CD1c-positive myeloid dendritic cell (primary cell): ENCODE measurements around the gene CTSL.
"Not testable (repeated sequence)": the region's sequence is repeated elsewhere in the genome, so short reads cannot be mapped to it uniquely, and the experiment has no call there.

Source experiments
- DNase-seq: peaks from one replicate; pipeline ENCODE4 v3.0.0-alpha.2; 2016; ENCODE audit errors: extremely low spot score

Gene CTSL

DNA sequence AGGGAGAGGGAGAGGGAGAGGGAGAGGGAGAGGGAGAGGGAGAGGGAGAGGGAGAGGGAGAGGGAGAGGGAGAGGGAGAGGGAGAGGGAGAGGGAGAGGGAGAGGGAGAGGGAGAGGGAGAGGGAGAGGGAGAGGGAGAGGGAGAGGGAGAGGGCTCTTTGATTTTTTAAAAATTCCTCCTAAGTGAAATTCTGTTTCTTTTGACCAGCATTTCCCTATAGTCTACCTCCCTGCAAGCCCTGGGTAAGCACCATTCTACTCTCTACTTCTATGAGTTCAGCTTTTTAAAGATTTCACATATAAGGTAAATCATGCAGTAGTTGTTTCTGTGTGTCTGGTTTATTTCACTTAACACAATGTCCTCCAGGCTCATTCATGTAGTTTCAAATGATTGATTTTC, 34.1 kb downstream of the CTSL start:
- not testable (repeated sequence) for DNase-seq

DNA sequence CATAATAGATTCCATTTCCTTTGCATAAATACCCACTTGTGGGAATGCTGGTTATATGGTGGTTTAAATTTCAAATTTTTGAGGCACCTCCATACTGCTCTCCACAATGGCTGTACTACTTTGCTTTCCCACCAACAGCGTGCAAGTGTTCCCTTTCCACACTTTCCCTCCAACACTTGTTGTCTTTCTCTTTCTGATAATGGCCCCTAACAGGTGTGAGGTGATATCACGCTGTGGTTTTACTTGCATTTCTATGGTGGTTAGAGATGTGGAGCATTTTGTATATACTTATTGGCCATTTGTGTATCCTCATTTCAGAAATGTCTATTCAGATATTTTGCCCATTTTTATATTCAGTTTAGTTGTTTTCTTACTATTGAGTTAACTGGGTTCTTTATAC, 34.6 kb downstream of the CTSL start:
- no peak for DNase-seq

DNA sequence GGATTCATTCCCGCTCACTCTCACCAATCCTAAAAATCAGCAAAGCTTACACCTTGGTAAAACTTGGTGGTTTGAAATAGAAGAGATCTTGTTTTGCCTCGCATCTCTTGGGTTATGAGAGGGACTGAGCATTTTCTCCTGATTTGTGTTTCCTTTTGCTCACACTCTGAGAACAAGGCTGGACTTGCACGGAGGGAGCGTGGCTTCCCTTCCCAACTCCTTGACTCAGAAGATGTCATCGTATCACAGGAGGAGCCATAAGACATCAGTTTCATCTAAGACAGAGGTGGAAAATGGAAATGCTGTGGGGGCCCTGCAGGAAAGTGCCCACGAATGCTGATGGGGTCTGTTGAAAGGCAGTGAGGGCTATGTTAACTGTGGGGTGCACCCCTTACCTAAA, 37.4 kb downstream of the CTSL start:
- DNase-seq: no peak

DNA sequence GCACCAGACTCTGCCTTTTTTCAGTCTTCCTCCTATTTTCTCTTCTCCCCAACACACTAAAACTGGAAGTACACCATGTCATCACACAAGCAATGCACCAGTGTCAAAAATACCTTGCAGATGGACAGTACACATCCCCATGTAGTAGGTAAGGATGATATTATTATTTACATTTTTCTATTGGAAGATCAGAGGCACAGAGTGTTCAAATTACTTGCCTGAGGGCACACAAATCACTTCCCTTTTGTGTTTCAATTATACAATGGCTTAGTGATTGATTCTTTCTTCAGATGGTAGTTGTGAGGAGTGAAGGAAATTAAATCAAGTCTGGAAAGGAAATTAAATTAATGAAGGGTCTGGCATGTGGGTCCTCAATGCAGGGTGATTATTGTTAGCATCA, 39.6 kb downstream of the CTSL start:
- DNase-seq: no peak

DNA sequence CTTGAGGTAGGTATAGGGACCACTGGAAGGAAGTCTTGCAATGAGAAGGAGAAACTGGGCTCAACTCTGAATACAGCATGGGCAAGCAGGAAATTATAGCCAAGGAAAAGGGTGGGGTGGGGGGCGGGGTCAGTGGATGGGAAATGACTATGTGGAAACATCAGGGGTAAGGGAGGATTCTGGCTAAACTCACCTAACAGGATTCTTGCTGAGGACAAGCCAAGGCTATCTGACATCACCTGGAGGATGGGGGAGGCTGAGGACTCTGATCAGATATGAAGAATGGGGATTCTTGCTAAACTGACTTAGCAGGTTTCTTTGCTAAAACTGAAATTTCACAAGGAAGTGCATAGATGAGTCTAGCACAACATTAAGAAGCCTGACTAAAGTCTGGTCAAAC, 40.8 kb downstream of the CTSL start:
- no peak for DNase-seq

DNA sequence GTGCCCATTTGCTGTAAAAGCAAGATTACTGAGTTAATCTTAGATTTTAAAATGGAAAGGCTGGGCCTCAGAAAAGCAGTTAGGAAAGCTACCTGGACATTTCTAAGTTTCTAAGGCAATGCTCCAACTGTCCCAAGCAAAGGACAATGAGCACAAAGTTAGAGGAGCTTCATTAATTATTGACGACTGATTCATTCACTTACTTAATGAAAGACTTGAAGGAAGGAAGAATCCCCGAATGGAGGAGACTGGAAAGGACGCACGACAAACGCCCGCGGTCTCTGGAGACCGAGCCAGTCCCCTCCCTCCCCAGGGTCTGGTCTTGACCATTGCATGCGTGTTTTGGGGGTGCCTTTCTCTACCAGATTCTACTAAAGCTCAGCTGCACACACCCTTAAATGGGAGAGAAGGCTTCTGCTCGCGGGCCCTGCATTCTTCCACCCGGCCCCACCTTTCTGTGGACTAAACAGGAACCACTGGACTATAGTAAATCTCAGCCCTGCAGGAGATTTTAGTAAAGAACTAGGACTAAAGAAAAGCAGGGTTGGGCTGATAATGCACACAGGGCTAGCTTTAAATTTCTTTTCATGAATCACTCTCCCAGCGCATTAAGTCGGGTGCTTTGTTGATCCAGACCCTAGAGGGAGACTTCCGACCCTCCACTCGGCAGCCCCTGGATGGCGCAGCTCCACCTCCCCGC, 44.8 kb downstream of the CTSL start:
- DNase-seq: no peak

DNA sequence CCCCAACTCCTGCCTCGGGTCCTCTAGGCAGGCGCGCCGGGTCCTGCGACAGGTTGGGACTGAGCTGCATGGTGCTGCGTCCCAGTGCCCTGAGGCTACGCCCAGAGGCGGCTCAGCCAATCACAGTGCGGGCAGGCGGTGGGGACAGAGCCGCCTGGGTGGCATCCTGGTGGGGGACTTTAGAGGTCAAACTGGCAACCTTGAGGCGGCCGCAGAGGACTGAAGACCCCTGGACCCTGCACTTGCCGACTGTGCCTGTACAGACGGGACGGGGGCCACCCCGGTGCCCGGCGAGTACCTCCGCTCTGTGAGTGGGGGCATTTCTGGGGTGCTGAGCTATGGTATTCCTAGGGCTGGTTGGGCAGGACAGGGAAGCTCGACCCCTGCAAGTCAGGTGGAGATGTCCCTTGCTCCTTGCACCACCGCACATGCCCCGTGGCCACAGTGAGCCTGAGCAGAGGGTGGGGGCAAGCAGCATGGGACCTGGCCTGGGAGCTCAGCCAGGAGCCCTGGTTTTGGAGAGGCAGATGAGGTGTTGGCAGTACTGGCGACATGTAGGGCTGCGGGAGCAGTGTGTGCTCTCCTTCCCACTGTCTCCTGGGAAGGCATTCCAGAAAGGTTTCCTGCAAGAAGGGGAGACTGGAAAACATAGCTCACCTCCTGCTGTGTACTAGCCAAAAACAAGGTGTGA, 45.5 kb downstream of the CTSL start:
- no peak for DNase-seq

DNA sequence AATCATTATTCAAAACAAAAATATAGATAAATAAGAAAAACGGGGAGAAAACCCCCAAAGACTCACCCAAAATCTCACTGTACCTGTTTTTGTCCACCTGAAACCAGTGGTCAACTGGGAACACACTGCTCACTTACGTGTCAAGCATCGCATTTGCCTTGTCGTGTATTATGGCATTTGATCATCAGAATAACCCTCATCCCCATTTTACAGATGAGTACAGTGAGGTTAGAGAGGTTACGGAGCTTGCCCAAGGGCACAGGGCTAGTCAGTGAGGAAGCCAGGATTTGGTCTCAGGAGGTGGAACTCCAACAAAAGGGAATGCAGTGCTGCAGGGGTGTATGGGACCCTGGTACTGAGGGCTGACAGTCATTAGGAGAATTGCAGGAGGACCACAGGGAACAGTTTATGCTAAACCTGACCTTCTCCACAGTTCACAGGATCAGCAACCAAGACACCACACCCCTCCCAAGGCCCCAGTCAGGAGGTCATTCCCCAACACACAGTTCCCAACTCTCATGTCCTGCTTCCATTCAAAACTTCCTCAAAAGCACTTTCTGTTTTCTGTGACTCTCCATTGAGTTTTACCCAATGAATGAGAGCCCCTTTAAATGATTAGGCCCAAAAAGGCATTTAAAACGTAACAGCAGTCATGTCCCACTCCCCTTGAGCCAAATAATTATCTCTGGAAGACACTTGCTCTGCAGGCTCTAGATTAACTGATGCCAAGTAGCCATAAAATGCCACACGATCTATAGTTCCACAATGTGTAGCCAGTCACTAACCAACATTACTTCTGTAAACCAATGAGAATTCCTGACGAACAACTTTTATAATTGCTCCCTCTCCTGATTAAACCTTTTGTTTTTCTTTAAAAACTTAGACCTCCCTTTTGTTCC, 50.8 kb downstream of the CTSL start:
- DNase-seq: no peak

DNA sequence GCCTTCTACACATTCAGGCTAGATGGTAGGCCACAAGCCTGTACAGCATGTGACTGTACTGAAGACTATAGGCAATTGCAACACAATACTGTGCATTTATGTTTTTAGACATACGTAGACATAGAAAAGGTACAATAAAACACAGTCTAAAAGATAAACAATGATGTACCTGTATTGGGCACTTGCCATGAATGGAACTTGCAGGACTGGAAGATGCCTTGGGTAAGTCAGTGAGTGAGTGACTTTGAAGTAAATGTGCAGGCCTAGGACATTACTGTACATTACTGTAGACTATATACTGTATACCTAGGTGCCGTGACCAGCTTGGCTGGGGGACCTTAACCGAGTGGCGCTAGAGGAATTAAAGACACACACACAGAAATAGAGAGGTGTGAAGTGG, 53.1 kb downstream of the CTSL start:
- no peak for DNase-seq
